ENCODE measurements around the gene DCLK3.

Gene DCLK3

GRCh38 chr3:36663666-36664291 is 100.6 kb downstream of the DCLK3 start:
- no peak for DNase-seq (ENCODE audit: low spot score)
- TF ChIP-seq CTCF (IDR thresholded peaks at IDR 0.05), result no peak
- H3K27ac ChIP-seq, result no peak overlapping the region
- no peak overlapping the region for H3K4me3 ChIP-seq

- Histone ChIP-seq H3K27ac (no peak overlapping the region), H3K4me3 (no peak overlapping the region)
- no peak for DNase-seq (ENCODE audit: low spot score)
- no peak for TF ChIP-seq CTCF (IDR thresholded peaks at IDR 0.05)
Observed at GRCh38 chr3:36662626-36663025, 101.7 kb downstream of the DCLK3 start.

All from coronary artery (tissue), 2 donors.